Mesenchymal stem cell (in vitro differentiated cells and primary cell): ENCODE measurements around the gene GTF3C2.

ENCODE experiments used
- DNase-seq: peaks from one replicate; pipeline ENCODE4 v3.0.0-alpha.2; 2013
- H2AFZ ChIP-seq: one replicate; pipeline ENCODE4 v1.6.1; 2013; ENCODE audit warnings: low read depth, mild to moderate bottlenecking, control low read depth, inconsistent platforms, low read length, moderate library complexity
- H2AK5ac ChIP-seq: 2 replicates; pipeline ENCODE4 v1.6.1; 2013; ENCODE audit warnings: low read length, moderate library complexity, mild to moderate bottlenecking, inconsistent platforms; ENCODE audit not compliant: severe bottlenecking
- H2BK120ac ChIP-seq: one replicate; pipeline ENCODE4 v1.6.1; 2013; ENCODE audit warnings: low read depth, mild to moderate bottlenecking, inconsistent platforms, low read length, moderate library complexity
- H2BK12ac ChIP-seq, 2 experiments: one replicate each; pipeline ENCODE4 v1.6.1; 2013; ENCODE audit warnings: inconsistent platforms in 2 of 2, low read length in 2 of 2, mild to moderate bottlenecking in 2 of 2, moderate library complexity in 2 of 2, control low read depth in 1 of 2
- H2BK15ac ChIP-seq: one replicate; pipeline ENCODE4 v1.6.1; 2013; ENCODE audit warnings: mild to moderate bottlenecking, low read depth, inconsistent platforms; ENCODE audit not compliant: poor library complexity, severe bottlenecking
- H2BK5ac ChIP-seq: 2 replicates; pipeline ENCODE4 v1.6.1; 2013; ENCODE audit warnings: low read depth, mild to moderate bottlenecking, low read length, control low read depth, inconsistent platforms; ENCODE audit not compliant: poor library complexity, severe bottlenecking
- H3K14ac ChIP-seq, 2 experiments: one replicate each; pipeline ENCODE4 v1.6.1; 2013; ENCODE audit warnings: inconsistent platforms in 2 of 2, low read length in 2 of 2, control low read depth in 1 of 2, mild to moderate bottlenecking in 1 of 2, moderate library complexity in 1 of 2
- H3K18ac ChIP-seq, 2 experiments: one replicate each; pipeline ENCODE4 v1.6.1; 2013; ENCODE audit warnings: inconsistent platforms in 2 of 2, low read length in 2 of 2, control low read depth in 1 of 2, low read depth in 1 of 2, mild to moderate bottlenecking in 1 of 2
- H3K23ac ChIP-seq, 2 experiments: one replicate each; pipeline ENCODE4 v1.6.1; 2013; ENCODE audit warnings: inconsistent platforms in 2 of 2, low read length in 2 of 2, mild to moderate bottlenecking in 2 of 2, moderate library complexity in 2 of 2, control low read depth in 1 of 2
- H3K27ac ChIP-seq: 2 replicates; pipeline ENCODE4 v1.5.1; 2013; ENCODE audit warnings: mild to moderate bottlenecking, moderate library complexity, low read length, control low read depth, inconsistent platforms; ENCODE audit not compliant: poor library complexity, severe bottlenecking
- H3K27me3 ChIP-seq, 2 experiments: 2 replicates each; pipeline versions ENCODE4 v1.6.1 to v1.7.0; 2013; ENCODE audit warnings: low read length in 2 of 2, mild to moderate bottlenecking in 2 of 2, moderate library complexity in 2 of 2, control low read depth in 1 of 2, inconsistent platforms in 1 of 2; ENCODE audit not compliant: control insufficient read depth in 1 of 2, insufficient read depth in 1 of 2
- H3K36me3 ChIP-seq, 2 experiments: 2 replicates each; pipeline versions ENCODE4 v1.6.1 to v1.7.0; 2013; ENCODE audit warnings: low read length in 2 of 2, control low read depth in 1 of 2, inconsistent platforms in 1 of 2, low read depth in 1 of 2, mild to moderate bottlenecking in 1 of 2; ENCODE audit not compliant: insufficient read depth in 2 of 2, control insufficient read depth in 1 of 2
- H3K4ac ChIP-seq, 2 experiments: one replicate each; pipeline ENCODE4 v1.6.1; 2013; ENCODE audit warnings: inconsistent platforms in 2 of 2, low read length in 2 of 2, mild to moderate bottlenecking in 2 of 2, moderate library complexity in 2 of 2, control low read depth in 1 of 2, low read depth in 1 of 2
- H3K4me1 ChIP-seq: 2 replicates; pipeline ENCODE4 v1.6.1; 2013; ENCODE audit warnings: low read depth, low read length, control low read depth; ENCODE audit not compliant: control insufficient read depth, insufficient read depth
- H3K4me2 ChIP-seq: 2 replicates; pipeline ENCODE4 v1.6.1; 2013; ENCODE audit warnings: low read length, mild to moderate bottlenecking, inconsistent platforms; ENCODE audit not compliant: poor library complexity, severe bottlenecking
- H3K4me3 ChIP-seq, 2 experiments: 2 replicates each; pipeline versions ENCODE4 v1.5.1 to v1.7.0; 2013; ENCODE audit warnings: low read length in 2 of 2, mild to moderate bottlenecking in 2 of 2, control low read depth in 1 of 2, low read depth in 1 of 2; ENCODE audit not compliant: insufficient read depth in 1 of 2
- H3K79me1 ChIP-seq: replicated peaks from 2 replicates; pipeline ENCODE4 v1.6.1; 2013; ENCODE audit warnings: mild to moderate bottlenecking, control low read depth, low read length, inconsistent platforms; ENCODE audit not compliant: poor library complexity, severe bottlenecking
- H3K9ac ChIP-seq: 2 replicates; pipeline ENCODE4 v1.7.0; 2013; ENCODE audit warnings: mild to moderate bottlenecking, low read length, moderate library complexity
- H3K9me3 ChIP-seq: 2 replicates; pipeline ENCODE4 v1.7.0; 2013; ENCODE audit warnings: mild to moderate bottlenecking, low read length; ENCODE audit not compliant: control insufficient read depth
- H4K8ac ChIP-seq: one replicate; pipeline ENCODE4 v1.6.1; 2013; ENCODE audit warnings: inconsistent platforms, mild to moderate bottlenecking, low read length, moderate library complexity
- H4K91ac ChIP-seq: one replicate; pipeline ENCODE4 v1.6.1; 2013; ENCODE audit warnings: mild to moderate bottlenecking, low read length, inconsistent platforms
- WGBS: methylation state at CpG from one replicate; pipeline ENCODE4 v1.1.7; 2013; ENCODE audit warnings: mixed read lengths; 5-methylcytosine and 5-hydroxymethylcytosine counted together

Gene GTF3C2

DNA sequence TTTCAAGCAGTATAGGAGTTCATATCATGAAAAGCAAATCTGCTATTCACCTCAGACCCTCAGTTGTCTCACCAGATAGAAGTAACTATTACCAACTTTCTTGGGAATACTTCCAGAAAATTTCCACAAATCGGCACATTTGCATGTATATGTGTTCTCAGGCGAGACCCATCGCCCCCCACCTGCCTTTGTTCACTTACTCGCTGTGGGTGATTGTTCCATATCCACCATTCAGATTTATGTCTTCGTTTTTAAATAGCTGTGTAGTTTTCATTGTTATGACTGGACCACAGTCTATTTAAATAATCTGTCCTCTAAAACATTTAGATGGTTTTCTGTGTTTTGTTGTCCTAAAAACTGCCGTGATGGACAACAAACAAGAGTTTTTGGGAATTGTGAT is 71.1 kb downstream of the GTF3C2 start:
- H3K9ac ChIP-seq, result no peak overlapping the region
- no peak overlapping the region for H2BK12ac ChIP-seq
- H3K18ac ChIP-seq, result no peak overlapping the region
- H3K4me3 ChIP-seq, result no peak overlapping the region
- no peaks in the 10 kb centered on the region for H3K36me3 ChIP-seq
- 100% methylated on average over 1 of the region's 6 CpGs for WGBS
- H3K14ac ChIP-seq, result no peak overlapping the region
- H2BK5ac ChIP-seq, result no peak overlapping the region
- H3K4me2 ChIP-seq, result no peak overlapping the region
- peaks cover 41 to 74% of the 10 kb centered on the region in 2 experiments for H3K27me3 ChIP-seq
- no peak overlapping the region for H2AK5ac ChIP-seq
- no peaks in the 10 kb centered on the region for H3K9me3 ChIP-seq
- no peak overlapping the region for H3K23ac ChIP-seq
- no peak overlapping the region for H2BK120ac ChIP-seq
- H4K91ac ChIP-seq, result no peak overlapping the region
- peaks cover 3% of the 10 kb centered on the region for H3K4me1 ChIP-seq
- no peak overlapping the region for H3K4ac ChIP-seq
- H3K27ac ChIP-seq, result no peak overlapping the region
- no peaks in the 10 kb centered on the region for H3K79me1 ChIP-seq
- no peak overlapping the region for H2AFZ ChIP-seq
- H2BK15ac ChIP-seq, result no peak overlapping the region
- no peak for DNase-seq
- no peak overlapping the region for H4K8ac ChIP-seq

DNA sequence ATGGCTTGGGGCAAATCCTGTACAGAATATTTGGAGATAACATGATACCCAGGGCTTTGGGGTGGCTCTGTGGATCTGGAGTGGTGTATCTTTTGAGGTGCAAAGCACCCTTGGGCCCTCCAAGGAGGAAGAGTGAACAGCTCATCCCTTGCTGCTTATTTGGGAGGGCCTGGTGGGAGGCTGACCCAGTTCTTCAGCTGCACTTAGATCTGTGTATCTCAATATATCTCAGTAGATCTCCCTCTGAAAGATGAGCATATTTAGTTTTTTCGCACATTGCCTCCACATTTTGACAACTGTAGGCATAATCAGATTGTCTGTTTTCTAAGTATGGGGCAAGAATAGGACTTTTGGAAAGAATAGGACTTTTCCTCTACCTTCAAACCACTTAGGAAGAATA is 71.6 kb downstream of the GTF3C2 start:
- H2AFZ ChIP-seq, result no peak overlapping the region
- no peak overlapping the region for H2BK12ac ChIP-seq
- no peak overlapping the region for H3K9ac ChIP-seq
- H2BK15ac ChIP-seq, result no peak overlapping the region
- DNase-seq, result no peak
- no peak overlapping the region for H4K8ac ChIP-seq
- H3K23ac ChIP-seq, result no peak overlapping the region
- H3K4me1 ChIP-seq, result peaks cover 3% of the 10 kb centered on the region
- H2AK5ac ChIP-seq, result no peak overlapping the region
- no peaks in the 10 kb centered on the region for H3K36me3 ChIP-seq
- H2BK5ac ChIP-seq, result no peak overlapping the region
- H3K4ac ChIP-seq, result no peak overlapping the region
- H3K18ac ChIP-seq, result no peak overlapping the region
- no peak overlapping the region for H3K4me2 ChIP-seq
- H3K4me3 ChIP-seq, result no peak overlapping the region
- H3K79me1 ChIP-seq, result no peaks in the 10 kb centered on the region
- peaks cover 41 to 76% of the 10 kb centered on the region in 2 experiments for H3K27me3 ChIP-seq
- no CpG with 5 or more reads among the region's 1 CpG for WGBS
- no peak overlapping the region for H2BK120ac ChIP-seq
- H3K14ac ChIP-seq, result no peak overlapping the region
- H3K9me3 ChIP-seq, result no peaks in the 10 kb centered on the region
- no peak overlapping the region for H3K27ac ChIP-seq
- no peak overlapping the region for H4K91ac ChIP-seq

DNA sequence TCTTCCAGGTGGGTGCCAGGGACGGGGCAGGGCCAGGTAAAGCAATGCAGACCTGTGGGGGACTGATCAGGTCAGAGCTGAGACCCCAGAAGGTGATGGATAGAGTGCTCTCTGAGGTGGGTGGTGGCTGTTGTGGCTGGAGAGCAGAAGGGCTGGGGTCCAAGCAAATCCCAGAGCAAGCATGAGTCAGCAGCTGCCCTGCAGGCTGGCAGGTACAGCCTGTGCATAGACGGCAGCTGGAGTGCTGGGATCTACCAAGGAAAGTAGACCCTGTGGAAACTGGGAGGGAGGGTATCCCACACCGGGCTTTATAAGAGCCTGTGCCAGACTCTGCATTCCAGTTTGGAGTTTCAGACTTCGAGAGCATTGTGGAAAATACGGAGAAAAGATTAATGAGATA is 73.7 kb downstream of the GTF3C2 start:
- Histone ChIP-seq H4K8ac (no peak overlapping the region), H4K91ac (peak overlapping the region; percentile 0), H3K23ac (no peak overlapping the region), H3K14ac (peak overlapping the region in 1 of 2 experiments; percentile 88), H2BK5ac (no peak overlapping the region), H2AK5ac (no peak overlapping the region), H2BK120ac (no peak overlapping the region), H3K4ac (no peak overlapping the region), H2BK15ac (no peak overlapping the region), H3K9me3 (no peaks in the 10 kb centered on the region), H3K18ac (no peak overlapping the region), H3K4me1 (peaks cover 3% of the 10 kb centered on the region), H3K9ac (no peak overlapping the region), H3K4me3 (no peak overlapping the region), H3K27ac (no peak overlapping the region), H2BK12ac (peak overlapping the region; percentile 0 to 12), H3K4me2 (no peak overlapping the region), H2AFZ (no peak overlapping the region), H3K79me1 (no peaks in the 10 kb centered on the region), H3K27me3 (peaks cover 36 to 68% of the 10 kb centered on the region in 2 experiments), H3K36me3 (no peaks in the 10 kb centered on the region)
- DNase-seq, result no peak
- WGBS, result 44% methylated on average over 3 of the region's 5 CpGs

DNA sequence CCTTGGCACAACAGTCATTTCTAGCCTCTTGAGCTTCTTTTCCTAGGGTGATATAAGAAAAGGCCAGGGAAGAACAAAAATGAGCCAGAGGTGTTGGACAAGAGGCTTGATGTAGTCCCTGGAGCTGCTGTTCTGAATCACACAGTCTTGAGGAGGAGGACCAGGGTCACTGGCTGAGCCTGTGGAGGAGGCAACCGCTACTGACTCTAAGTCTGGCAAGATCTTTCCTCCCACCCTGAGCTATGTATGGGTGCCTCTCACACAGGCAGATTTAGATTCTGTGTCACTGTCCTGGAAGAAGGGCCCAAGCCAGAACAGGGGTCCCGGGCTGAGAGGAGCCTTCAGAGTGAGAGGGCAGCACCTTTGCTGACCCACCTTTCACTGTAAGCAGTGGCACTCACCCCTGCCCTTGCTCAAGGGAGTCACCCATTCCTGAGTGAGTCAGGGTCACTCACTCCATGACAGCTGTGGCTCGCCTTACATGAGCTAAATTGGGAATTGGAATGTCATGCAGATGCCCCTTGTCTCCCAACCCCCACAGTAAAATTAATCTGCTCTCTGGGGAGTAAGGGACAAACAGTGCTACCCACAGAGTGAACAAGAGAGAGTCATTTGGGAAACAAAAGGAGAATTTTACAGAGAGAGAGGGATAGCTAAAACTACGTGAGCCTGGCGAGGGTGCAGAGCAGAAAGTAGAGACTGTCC is 74.6 kb downstream of the GTF3C2 start, which contains the start of gene TRIM54:
TSS of gene TRIM54 (plus strand) at position 575 of the 705 bp plus-strand sequence. CDS start 303 bp downstream, outside the sequence.
- 72% methylated on average over 5 of the region's 5 CpGs for WGBS
- Histone ChIP-seq H2BK15ac (no peak within 1 kb of the TSS), H3K4me3 (no peak within 1 kb of the TSS), H3K9me3 (no peaks in the 10 kb centered on the region), H4K91ac (peak within 1 kb of the TSS; percentile 0), H3K27me3 (peaks cover 33 to 66% of the 10 kb centered on the region in 2 experiments), H3K14ac (peak within 1 kb of the TSS in 1 of 2 experiments; percentile 88), H2BK5ac (no peak within 1 kb of the TSS), H2AFZ (no peak within 1 kb of the TSS), H3K27ac (no peak within 1 kb of the TSS), H2AK5ac (no peak within 1 kb of the TSS), H3K4me1 (peaks cover 3% of the 10 kb centered on the region), H3K23ac (no peak within 1 kb of the TSS), H3K4me2 (no peak within 1 kb of the TSS), H4K8ac (no peak within 1 kb of the TSS), H3K79me1 (no peaks in the 10 kb centered on the region), H3K9ac (no peak within 1 kb of the TSS), H3K4ac (no peak within 1 kb of the TSS), H2BK120ac (no peak within 1 kb of the TSS), H3K18ac (peak within 1 kb of the TSS in 1 of 2 experiments; percentile 56), H3K36me3 (no peaks in the 10 kb centered on the region), H2BK12ac (peak within 1 kb of the TSS; percentile 0 to 19)
- DNase-seq, result no peak
